ENCODE measurements around the gene TTLL4. TPM values are rescaled to one million over a fixed set of nuclear protein-coding genes. Genes with fewer than 3 reads are reported as not detected.

Gene TTLL4
- total RNA-seq, 1 experiment from 2014 or later, result 6.3 TPM

GRCh38 chr2:218711550-218711929 is 905 bp downstream of the TTLL4 start:
- DNase-seq (ENCODE audit: low spot score), result peak; percentile 15

GRCh38 chr2:218713922-218714321 is 3.3 kb downstream of the TTLL4 start:
- in situ Hi-C loops (cut with HindIII; ENCODE audit: low sequenced_read_pairs), result no loop called here
- no peak for DNase-seq (ENCODE audit: low spot score)

More at GRCh38 chr2:218711550-218711929, 905 bp downstream of the TTLL4 start:
- in situ Hi-C loops (cut with HindIII; ENCODE audit: low sequenced_read_pairs), result no loop called here

GRCh38 chr2:218716070-218716469 is 5.4 kb downstream of the TTLL4 start:
- DNase-seq (ENCODE audit: low spot score), result no peak
- in situ Hi-C loops (cut with HindIII; ENCODE audit: low sequenced_read_pairs), result no loop called here

- in situ Hi-C loops (cut with HindIII; ENCODE audit: low sequenced_read_pairs), result no loop called here
- DNase-seq (ENCODE audit: low spot score), result no peak
These were observed 6.6 kb downstream of the TTLL4 start for GRCh38 chr2:218717262-218717661.

- in situ Hi-C loops (cut with HindIII; ENCODE audit: low sequenced_read_pairs), result no loop called here
- no peak for DNase-seq (ENCODE audit: low spot score)
These were observed 7.4 kb downstream of the TTLL4 start for GRCh38 chr2:218718058-218718457.

GRCh38 chr2:218719457-218719856 is 8.8 kb downstream of the TTLL4 start:
- in situ Hi-C loops (cut with HindIII; ENCODE audit: low sequenced_read_pairs), result no loop called here
- DNase-seq (ENCODE audit: low spot score), result no peak

- no peak for DNase-seq (ENCODE audit: low spot score)
- in situ Hi-C loops (cut with HindIII; ENCODE audit: low sequenced_read_pairs), result no loop called here
These were observed 9.7 kb downstream of the TTLL4 start for GRCh38 chr2:218720048-218721041.

GRCh38 chr2:218721488-218721887 is 10.9 kb downstream of the TTLL4 start:
- no peak for DNase-seq (ENCODE audit: low spot score)
- in situ Hi-C loops (cut with HindIII; ENCODE audit: low sequenced_read_pairs), result no loop called here

- DNase-seq (ENCODE audit: low spot score), result no peak
- in situ Hi-C loops (cut with HindIII; ENCODE audit: low sequenced_read_pairs), result no loop called here
These were observed 11.3 kb downstream of the TTLL4 start for GRCh38 chr2:218721934-218722333.

- in situ Hi-C loops (cut with HindIII; ENCODE audit: low sequenced_read_pairs), result no loop called here
- no peak for DNase-seq (ENCODE audit: low spot score)
These were observed 11.8 kb downstream of the TTLL4 start for GRCh38 chr2:218722419-218722818.

GRCh38 chr2:218722876-218723785 is 12.5 kb downstream of the TTLL4 start:
- in situ Hi-C loops (cut with HindIII; ENCODE audit: low sequenced_read_pairs), result no loop called here
- no peak for DNase-seq (ENCODE audit: low spot score)

GRCh38 chr2:218726004-218726574 is 15.5 kb downstream of the TTLL4 start:
- in situ Hi-C loops (cut with HindIII; ENCODE audit: low sequenced_read_pairs), result no loop called here

GRCh38 chr2:218727502-218728165 is 17.0 kb downstream of the TTLL4 start:
- in situ Hi-C loops (cut with HindIII; ENCODE audit: low sequenced_read_pairs), result no loop called here
- no peak for DNase-seq (ENCODE audit: low spot score)

More at GRCh38 chr2:218726004-218726574, 15.5 kb downstream of the TTLL4 start:
- DNase-seq (ENCODE audit: low spot score), result no peak

GRCh38 chr2:218729640-218730039 is 19.0 kb downstream of the TTLL4 start:
- in situ Hi-C loops (cut with HindIII; ENCODE audit: low sequenced_read_pairs), result no loop called here
- DNase-seq (ENCODE audit: low spot score), result no peak

- in situ Hi-C loops (cut with HindIII; ENCODE audit: low sequenced_read_pairs), result no loop called here
- DNase-seq (ENCODE audit: low spot score), result no peak
These were observed 21.6 kb downstream of the TTLL4 start for GRCh38 chr2:218732052-218732760.

- in situ Hi-C loops (cut with HindIII; ENCODE audit: low sequenced_read_pairs), result no loop called here
- DNase-seq (ENCODE audit: low spot score), result no peak
These were observed 22.1 kb downstream of the TTLL4 start for GRCh38 chr2:218732761-218733158.

- DNase-seq (ENCODE audit: low spot score), result no peak
- in situ Hi-C loops (cut with HindIII; ENCODE audit: low sequenced_read_pairs), result no loop called here
These were observed 22.8 kb downstream of the TTLL4 start for GRCh38 chr2:218733171-218734021.

All from G401 (cell line).